DND-41 (cell line): ENCODE data around the gene WDFY3.

ENCODE experiments used
- ATAC-seq: fragments of 200-7000 bp; cut with Tn5 transposase; 3 replicates; pipeline ENCODE4 v1.9.1; 2021; ENCODE audit warnings: low read depth; ENCODE audit not compliant: insufficient read depth
- DNase-seq: peaks from one replicate; pipeline ENCODE4 v3.0.0-alpha.2; 2020
- H2AFZ ChIP-seq: 2 replicates; pipeline ENCODE4 v1.6.0; 2012; ENCODE audit warnings: low read depth, low read length
- H3K27ac ChIP-seq: 2 replicates; pipeline ENCODE4 v1.5.1; 2012; ENCODE audit warnings: low read length, inconsistent platforms
- H3K27me3 ChIP-seq: fragments of 200-600 bp; sonication (generic); 2 replicates; pipeline ENCODE4 v1.6.0; 2012; ENCODE audit warnings: low read length, mild to moderate bottlenecking, inconsistent platforms; ENCODE audit not compliant: insufficient read depth, poor library complexity
- H3K36me3 ChIP-seq: 2 replicates; pipeline ENCODE4 v1.5.1; 2012; ENCODE audit warnings: low read length, inconsistent platforms; ENCODE audit not compliant: insufficient read depth
- H3K4me1 ChIP-seq: 2 replicates; pipeline ENCODE4 v1.5.1; 2012; ENCODE audit warnings: mild to moderate bottlenecking, low read length; ENCODE audit not compliant: insufficient read depth
- H3K4me2 ChIP-seq: 2 replicates; pipeline ENCODE4 v1.6.0; 2012; ENCODE audit warnings: mild to moderate bottlenecking, moderate library complexity, low read length, inconsistent platforms; ENCODE audit not compliant: insufficient read depth
- H3K4me3 ChIP-seq, 2 experiments: fragments of 200-600 bp in 1 of 2; shearing (Covaris generic) in 1 of 2; 2 replicates each; pipeline ENCODE4 v1.5.1; 2012 to 2016; ENCODE audit warnings: inconsistent platforms in 2 of 2, low read length in 2 of 2, mild to moderate bottlenecking in 2 of 2, low read depth in 1 of 2, moderate library complexity in 1 of 2
- H3K79me2 ChIP-seq: 2 replicates; pipeline ENCODE4 v1.6.0; 2012; ENCODE audit warnings: low read length, inconsistent platforms; ENCODE audit not compliant: insufficient read depth
- H3K9ac ChIP-seq: 2 replicates; pipeline ENCODE4 v1.6.0; 2012; ENCODE audit warnings: low read depth, mild to moderate bottlenecking, inconsistent platforms, low read length, moderate library complexity
- H3K9me3 ChIP-seq: 2 replicates; pipeline ENCODE4 v1.5.1; 2012; ENCODE audit warnings: low read length, moderate library complexity, mild to moderate bottlenecking, inconsistent platforms; ENCODE audit not compliant: insufficient read depth, severe bottlenecking
- H4K20me1 ChIP-seq: 2 replicates; pipeline ENCODE4 v1.6.0; 2012; ENCODE audit warnings: low read length; ENCODE audit not compliant: insufficient read depth
- EZH2 ChIP-seq: IDR thresholded peaks from 3 replicates; pipeline ENCODE4 v1.6.1; 2012; ENCODE audit warnings: borderline replicate concordance, low read depth, mild to moderate bottlenecking, moderate library complexity, low read length, inconsistent platforms; ENCODE audit not compliant: severe bottlenecking
- TF ChIP-seq, protein P1 (sequence below): IDR thresholded peaks from 2 replicates; pipeline ENCODE4 v1.5.1; 2012; ENCODE audit warnings: borderline replicate concordance, low read length, moderate library complexity, mild to moderate bottlenecking; ENCODE audit not compliant: poor library complexity, severe bottlenecking; ENCODE audit errors: extremely low read depth

WDFY3 gene

GRCh38 chr4:84751707-84752106 lies 214.8 kb downstream of the WDFY3 start:
- Histone ChIP-seq H3K4me2 (no peak overlapping the region), H3K27ac (no peak overlapping the region), H4K20me1 (no peaks in the 10 kb centered on the region), H3K9me3 (no peaks in the 10 kb centered on the region), H3K36me3 (no peaks in the 10 kb centered on the region), H3K9ac (no peak overlapping the region), H3K4me1 (no peaks in the 10 kb centered on the region), H3K27me3 (no peaks in the 10 kb centered on the region), H3K4me3 (no peak overlapping the region), H3K79me2 (no peaks in the 10 kb centered on the region), H2AFZ (no peak overlapping the region)
- TF ChIP-seq, protein P1, sequence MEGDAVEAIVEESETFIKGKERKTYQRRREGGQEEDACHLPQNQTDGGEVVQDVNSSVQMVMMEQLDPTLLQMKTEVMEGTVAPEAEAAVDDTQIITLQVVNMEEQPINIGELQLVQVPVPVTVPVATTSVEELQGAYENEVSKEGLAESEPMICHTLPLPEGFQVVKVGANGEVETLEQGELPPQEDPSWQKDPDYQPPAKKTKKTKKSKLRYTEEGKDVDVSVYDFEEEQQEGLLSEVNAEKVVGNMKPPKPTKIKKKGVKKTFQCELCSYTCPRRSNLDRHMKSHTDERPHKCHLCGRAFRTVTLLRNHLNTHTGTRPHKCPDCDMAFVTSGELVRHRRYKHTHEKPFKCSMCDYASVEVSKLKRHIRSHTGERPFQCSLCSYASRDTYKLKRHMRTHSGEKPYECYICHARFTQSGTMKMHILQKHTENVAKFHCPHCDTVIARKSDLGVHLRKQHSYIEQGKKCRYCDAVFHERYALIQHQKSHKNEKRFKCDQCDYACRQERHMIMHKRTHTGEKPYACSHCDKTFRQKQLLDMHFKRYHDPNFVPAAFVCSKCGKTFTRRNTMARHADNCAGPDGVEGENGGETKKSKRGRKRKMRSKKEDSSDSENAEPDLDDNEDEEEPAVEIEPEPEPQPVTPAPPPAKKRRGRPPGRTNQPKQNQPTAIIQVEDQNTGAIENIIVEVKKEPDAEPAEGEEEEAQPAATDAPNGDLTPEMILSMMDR, result no peak
- no peak for TF ChIP-seq EZH2
- DNase-seq (no peak), ATAC-seq (no peak)

GRCh38 chr4:84750960-84751283 lies 215.6 kb downstream of the WDFY3 start:
- Histone ChIP-seq H3K4me1 (no peaks in the 10 kb centered on the region), H3K4me2 (no peak overlapping the region), H3K9ac (no peak overlapping the region), H3K9me3 (no peaks in the 10 kb centered on the region), H3K4me3 (no peak overlapping the region), H2AFZ (no peak overlapping the region), H3K79me2 (no peaks in the 10 kb centered on the region), H3K27ac (no peak overlapping the region), H3K36me3 (no peaks in the 10 kb centered on the region), H3K27me3 (no peaks in the 10 kb centered on the region), H4K20me1 (no peaks in the 10 kb centered on the region)
- no peak for DNase-seq
- TF ChIP-seq, protein P1, result no peak
- TF ChIP-seq EZH2, result no peak
- no peak for ATAC-seq

- H3K36me3 ChIP-seq, result no peaks in the 10 kb centered on the region
- no peak overlapping the region for H3K9ac ChIP-seq
- H2AFZ ChIP-seq, result no peak overlapping the region
- H3K4me3 ChIP-seq, result no peak overlapping the region
- no peak overlapping the region for H3K4me2 ChIP-seq
- peak; percentile 55; the same call in 1 of the 3 replicates for ATAC-seq
- no peaks in the 10 kb centered on the region for H4K20me1 ChIP-seq
- H3K27me3 ChIP-seq, result no peaks in the 10 kb centered on the region
- TF ChIP-seq, protein P1, result peak; percentile 65
- TF ChIP-seq EZH2, result no peak
- no peaks in the 10 kb centered on the region for H3K79me2 ChIP-seq
- DNase-seq, result no peak
- H3K4me1 ChIP-seq, result no peaks in the 10 kb centered on the region
- no peak overlapping the region for H3K27ac ChIP-seq
- H3K9me3 ChIP-seq, result no peaks in the 10 kb centered on the region
Observed at GRCh38 chr4:84750260-84750959, 216.1 kb downstream of the WDFY3 start.
